GM12878 (cell line): Measurements from ENCODE around the gene IL13RA2. TPM values are rescaled to one million over a fixed set of nuclear protein-coding genes. Genes with fewer than 3 reads are reported as not detected.

ENCODE experiments used
- ATAC-seq: fragments of 200-7000 bp; cut with Tn5 transposase; 3 replicates; pipeline ENCODE4 v1.9.1; 2020; ENCODE audit warnings: mild to moderate bottlenecking, moderate library complexity
- BruUV-seq: library from RNA; stranded (reverse); fragments of 400-500 nt; replicated peaks from 2 replicates; lab custom pipeline; 2021; lab: Mats Ljungman, UMichigan
- CTCF ChIA-PET: fragments of 300-600 bp; sonication (Branson Sonifier 250); formaldehyde crosslinking; extraction: SDS; loops from one replicate; lab custom pipeline; 2021; ENCODE audit warnings: inconsistent platforms; lab: Yijun Ruan, JAX
- POLR2A ChIA-PET: fragments of 350-600 bp; formaldehyde crosslinking; extraction: SDS; loops from one replicate; lab custom pipeline; 2021; ENCODE audit warnings: inconsistent platforms; lab: Charles Lee
- RAD21 ChIA-PET: fragments of 300-600 bp; sonication (Branson Sonifier 250); formaldehyde crosslinking; loops from one replicate; lab custom pipeline; 2023; ENCODE audit warnings: antibody characterized with exemption; ENCODE audit not compliant: unreplicated experiment; lab: Charles Lee
- SMC1A ChIA-PET: fragments of 300-600 bp; sonication (Branson Sonifier 250); formaldehyde crosslinking; loops from one replicate; lab custom pipeline; 2023; ENCODE audit not compliant: unreplicated experiment, uncharacterized antibody; lab: Charles Lee
- DNase-seq: peaks from one replicate; pipeline ENCODE4 v3.0.0-alpha.2; 2011; ENCODE audit warnings: low read depth, low spot score
- FAIRE-seq: peaks from 3 replicates; lab custom pipeline; 2011; peaks lifted over from hg19 to GRCh38; lab: Jason Lieb, UNC
- H2AFZ ChIP-seq: 2 replicates; pipeline ENCODE4 v1.6.0; 2011; ENCODE audit warnings: low read depth, low read length, control low read depth; ENCODE audit not compliant: control insufficient read depth
- H3K27ac ChIP-seq: 2 replicates; pipeline ENCODE4 v1.5.1; 2011; ENCODE audit warnings: control low read depth; ENCODE audit not compliant: control insufficient read depth, insufficient read depth
- H3K27me3 ChIP-seq, 2 experiments: replicated peaks in 1 of 2; 2 replicates each; pipeline versions ENCODE4 v1.6.0 to v1.6.1; 2011; ENCODE audit warnings: low read length in 1 of 2; ENCODE audit not compliant: control insufficient read depth in 2 of 2, insufficient read depth in 2 of 2
- H3K36me3 ChIP-seq, 2 experiments: 2 replicates each; pipeline ENCODE4 v1.5.1; 2011; ENCODE audit warnings: low read length in 1 of 2; ENCODE audit not compliant: control insufficient read depth in 2 of 2, insufficient read depth in 2 of 2
- H3K4me1 ChIP-seq: 2 replicates; pipeline ENCODE4 v1.6.1; 2011; ENCODE audit warnings: mild to moderate bottlenecking, low read length, moderate library complexity, mixed read lengths; ENCODE audit not compliant: control insufficient read depth, insufficient read depth
- H3K4me2 ChIP-seq: 2 replicates; pipeline ENCODE4 v1.6.0; 2011; ENCODE audit warnings: control low read depth; ENCODE audit not compliant: control insufficient read depth, insufficient read depth
- H3K4me3 ChIP-seq: fragments of 200-600 bp; sonication (generic); 2 replicates; pipeline ENCODE4 v1.5.1; 2016
- H3K79me2 ChIP-seq: 2 replicates; pipeline ENCODE4 v1.6.0; 2011; ENCODE audit warnings: low read length; ENCODE audit not compliant: control insufficient read depth, insufficient read depth
- H3K9ac ChIP-seq: 2 replicates; pipeline ENCODE4 v1.8.0; 2011; ENCODE audit warnings: low read length, control low read depth, mixed read lengths; ENCODE audit not compliant: control insufficient read depth, insufficient read depth
- H3K9me3 ChIP-seq: replicated peaks from 3 replicates; pipeline ENCODE4 v1.5.1; 2011; ENCODE audit warnings: mild to moderate bottlenecking, low read length; ENCODE audit not compliant: control insufficient read depth, insufficient read depth
- H4K20me1 ChIP-seq: 2 replicates; pipeline ENCODE4 v1.6.0; 2011; ENCODE audit not compliant: control insufficient read depth, insufficient read depth
- ATF2 ChIP-seq: IDR thresholded peaks from 2 replicates; pipeline ENCODE4 v1.6.1; 2012; ENCODE audit warnings: low read length, inconsistent platforms
- BCLAF1 ChIP-seq: fragments of 450-650 bp; IDR thresholded peaks from 2 replicates; pipeline ENCODE4 v1.6.1; 2017; ENCODE audit warnings: antibody characterized with exemption, mild to moderate bottlenecking, moderate library complexity
- CBFB ChIP-seq: IDR thresholded peaks from 2 replicates; pipeline ENCODE4 v1.6.1; 2016; ENCODE audit warnings: antibody characterized with exemption, low read depth
- CHD4 ChIP-seq: fragments of 200-600 bp; sonication (generic); IDR thresholded peaks from 2 replicates; pipeline ENCODE4 v1.6.1; 2016; ENCODE audit warnings: mild to moderate bottlenecking
- IRF4 ChIP-seq: IDR thresholded peaks from 2 replicates; pipeline ENCODE4 v1.6.1; 2011; ENCODE audit warnings: low read depth, low read length
- JUNB ChIP-seq: IDR thresholded peaks from 2 replicates; pipeline ENCODE4 v1.6.1; 2016; ENCODE audit warnings: antibody characterized with exemption, mild to moderate bottlenecking
- KAT2A ChIP-seq: conservative IDR thresholded peaks from 2 replicates; pipeline ENCODE4 v1.6.1; 2011; ENCODE audit warnings: low read depth, low read length; ENCODE audit not compliant: control insufficient read depth
- PAX8 ChIP-seq: fragments of 450-650 bp; IDR thresholded peaks from 2 replicates; pipeline ENCODE4 v1.6.1; 2017; ENCODE audit warnings: mild to moderate bottlenecking, moderate library complexity
- POLR2A ChIP-seq: IDR thresholded peaks from 2 replicates; pipeline ENCODE4 v1.6.1; 2011; ENCODE audit warnings: low read depth, mild to moderate bottlenecking, low read length
- POLR2AphosphoS2 ChIP-seq: IDR thresholded peaks from 2 replicates; pipeline ENCODE4 v1.6.1; 2011; ENCODE audit warnings: low read depth, mild to moderate bottlenecking, low read length, improper control_type of control experiment, moderate library complexity
- RCOR1 ChIP-seq: conservative IDR thresholded peaks from 2 replicates; pipeline ENCODE4 v1.6.1; 2012; ENCODE audit warnings: low read depth, low read length, improper control_type of control experiment
- RFX5 ChIP-seq: IDR thresholded peaks from 2 replicates; pipeline ENCODE4 v1.6.1; 2011; ENCODE audit warnings: low read depth, low read length, improper control_type of control experiment
- SPI1 ChIP-seq: IDR thresholded peaks from 2 replicates; pipeline ENCODE4 v1.6.1; 2011; ENCODE audit warnings: low read depth, mild to moderate bottlenecking, low read length, moderate library complexity, borderline replicate concordance; ENCODE audit not compliant: insufficient read depth
- SRF ChIP-seq, 2 experiments: IDR thresholded peaks; 2 replicates each; pipeline ENCODE4 v1.6.1; 2011; ENCODE audit warnings: low read depth in 2 of 2, low read length in 2 of 2, mild to moderate bottlenecking in 1 of 2, moderate library complexity in 1 of 2
- STAT3 ChIP-seq: IDR thresholded peaks from 2 replicates; pipeline ENCODE4 v1.6.1; 2011; ENCODE audit warnings: low read depth, low read length, improper control_type of control experiment
- TARDBP ChIP-seq: IDR thresholded peaks from 2 replicates; pipeline ENCODE4 v1.6.1; 2016; ENCODE audit warnings: borderline replicate concordance
- ZBED1 ChIP-seq: IDR thresholded peaks from 2 replicates; pipeline ENCODE4 v1.6.1; 2016; ENCODE audit warnings: borderline replicate concordance
- ZNF217 ChIP-seq: fragments of 450-650 bp; IDR thresholded peaks from 2 replicates; pipeline ENCODE4 v1.6.1; 2017; ENCODE audit warnings: antibody characterized with exemption, mild to moderate bottlenecking
- WGBS: methylation state at CpG from one replicate; pipeline ENCODE4 v1.1.6; 2016; ENCODE audit warnings: low lambda C conversion rate; ENCODE audit not compliant: insufficient replicate concordance, insufficient coverage; ENCODE audit errors: missing lambda C conversion rate; 5-methylcytosine and 5-hydroxymethylcytosine counted together
- in situ Hi-C: fragments of 300-500 bp; cut with MboI; formaldehyde crosslinking; loops from 9 replicates; pipeline ENCODE4 v1.14.3; 2018; ENCODE audit warnings: mixed read lengths
- intact Hi-C: fragments of 100-400 bp; cut with micrococcal nuclease; formaldehyde crosslinking; loops from one replicate; pipeline ENCODE4 v1.14.2; 2022; ENCODE audit not compliant: unreplicated experiment
- polyA plus RNA-seq, 11 experiments: library from polyadenylated mRNA; depleted of rRNA in 4 of 11; unstranded in 6 of 11; stranded (reverse) in 5 of 11; fragments of >200 nt; fragmentation: Nextera tagmentation in 4 of 11; fragmentation: Illumina TruSeq in 1 of 11; extraction: Ambion mirVana in 4 of 11; extraction: Trizol in 1 of 11; gene quantifications; 1 replicate in 1 of 11; 2 replicates in 10 of 11; pipeline versions ENCODE4 v1.2.1 to v1.2.3, GENCODE V29; 2011 to 2016; ENCODE audit warnings: inconsistent platforms in 2 of 11, missing spikeins in 2 of 11, low read depth in 1 of 11
- total RNA-seq, 4 experiments: library from RNA; depleted of rRNA in 3 of 4; stranded (reverse); fragments of >200 nt in 3 of 4; fragmentation: Illumina TruSeq in 1 of 4; extraction: Trizol in 1 of 4; gene quantifications; 2 replicates each; pipeline versions ENCODE4 v1.2.1 to v1.2.3, GENCODE V29; 2013 to 2021

The IL13RA2 gene
- total and polyA plus RNA-seq, 10 of the 15 experiments (the other 5 are each of a cell fraction or from before 2014, with no cell fraction given): 0.08 TPM; not detected in 9

- Histone ChIP-seq H3K27ac (no peak overlapping the region), H4K20me1 (no peaks in the 10 kb centered on the region), H3K9ac (no peak overlapping the region), H2AFZ (no peak overlapping the region), H3K9me3 (no peaks in the 10 kb centered on the region; the same call in 2 of the 3 replicates), H3K36me3 (no peaks in the 10 kb centered on the region), H3K4me1 (no peaks in the 10 kb centered on the region), H3K4me3 (no peak overlapping the region), H3K27me3 (no peaks in the 10 kb centered on the region), H3K79me2 (no peaks in the 10 kb centered on the region), H3K4me2 (no peak overlapping the region)
- WGBS: 23% methylated on average over 1 of the region's 1 CpG
- DNase-seq (no peak), FAIRE-seq (no peak), ATAC-seq (no peak)
- RAD21 ChIA-PET: no interaction called here
- POLR2A ChIA-PET: no interaction called here
- intact Hi-C loops (no loop called here), in situ Hi-C loops (no loop called here)
- BruUV-seq: no TSS peak
- TF ChIP-seq IRF4 (no peak), CHD4 (no peak), ZNF217 (no peak), PAX8 (no peak), CBFB (no peak), ZBED1 (no peak), RFX5 (no peak)
- SMC1A ChIA-PET: no interaction called here
- CTCF ChIA-PET: interaction anchor here (1.1 kb wide), 1 partner anchor 21 kb away, joined by 3 read pairs; the partner anchor contains the start of gene IL13RA2
These were observed 21.0 kb upstream of the IL13RA2 start for GRCh38 chrX:115038406-115038805.

GRCh38 chrX:115036029-115036428 is 18.6 kb upstream of the IL13RA2 start:
- FAIRE-seq (no peak), DNase-seq (no peak), ATAC-seq (no peak)
- Histone ChIP-seq H3K36me3 (no peaks in the 10 kb centered on the region), H3K4me3 (no peak overlapping the region), H3K27ac (no peak overlapping the region), H3K4me2 (no peak overlapping the region), H3K9ac (no peak overlapping the region), H3K9me3 (no peaks in the 10 kb centered on the region; the same call in 2 of the 3 replicates), H2AFZ (no peak overlapping the region), H3K27me3 (no peaks in the 10 kb centered on the region), H3K79me2 (no peaks in the 10 kb centered on the region), H3K4me1 (no peaks in the 10 kb centered on the region), H4K20me1 (no peaks in the 10 kb centered on the region)
- RAD21 ChIA-PET: no interaction called here
- 0% methylated on average over 1 of the region's 1 CpG for WGBS
- intact Hi-C loops: no loop called here
- no TSS peak for BruUV-seq
- SMC1A ChIA-PET: no interaction called here
- CTCF ChIA-PET: no interaction called here
- POLR2A ChIA-PET: no interaction called here
- in situ Hi-C loops: no loop called here
- TF ChIP-seq ATF2 (no peak), SRF (IDR thresholded peaks at IDR 0.05; ENCODE audit: low read depth in 2 of 2, low read length in 2 of 2) (no peak), RCOR1 (no peak), POLR2AphosphoS2 (no peak), JUNB (no peak), TARDBP (no peak), BCLAF1 (no peak), KAT2A (no peak), STAT3 (no peak), POLR2A (no peak), SPI1 (no peak)
